Mammary epithelial cell (primary cell): ENCODE measurements around the gene OR2Y1.

Experiments used
- CTCF ChIP-seq, 2 donors: IDR thresholded peaks in 1 of 2; conservative IDR thresholded peaks in 1 of 2; 2 replicates each; pipeline ENCODE4 v1.5.1; 2011 to 2012; ENCODE audit warnings: inconsistent platforms in 2 of 2, low read length in 2 of 2, mild to moderate bottlenecking in 2 of 2, control low read depth in 1 of 2, low read depth in 1 of 2; ENCODE audit not compliant: insufficient read depth in 1 of 2; ENCODE audit errors: extremely low read depth in 1 of 2
- EZH2 ChIP-seq: IDR thresholded peaks from 2 replicates; pipeline ENCODE4 v1.6.1; 2012; ENCODE audit warnings: low read length, inconsistent platforms, borderline replicate concordance

GRCh38 chr5:180691046-180691445, 48.8 kb downstream of the OR2Y1 start:
- TF ChIP-seq CTCF (conservative IDR thresholded peaks at IDR 0.05 in 1 of 2, IDR thresholded peaks at IDR 0.05 in 1 of 2; ENCODE audit: extremely low read depth in 1 of 2, insufficient read depth in 1 of 2, low read depth in 1 of 2, low read length in 2 of 2) = no peak
- no peak for TF ChIP-seq EZH2
